Spleen (tissue), 7 donors: ENCODE data around the gene GRAMD2B.

Experiments
- POLR2A ChIP-seq, 3 donors: fragments of 450-650 bp; IDR thresholded peaks; one replicate each; pipeline ENCODE4 v1.5.1; 2017; ENCODE audit warnings: antibody characterized with exemption in 3 of 3, mild to moderate bottlenecking in 1 of 3
- POLR2AphosphoS5 ChIP-seq, 3 donors: sonication (generic); formaldehyde crosslinking; IDR thresholded peaks; one replicate each; pipeline ENCODE4 v1.5.1; 2017; ENCODE audit warnings: antibody characterized with exemption in 3 of 3
- TF ChIP-seq, protein P1 (sequence below), 11 experiments: fragments of 200-600 bp in 7 of 11; fragments of 450-650 bp in 4 of 11; sonication (generic) in 4 of 11; IDR thresholded peaks in 8 of 11; conservative IDR thresholded peaks in 3 of 11; 1 replicate in 7 of 11; 2 replicates in 4 of 11; pipeline versions ENCODE4 v1.4.0 to v1.8.0; 2016 to 2021; ENCODE audit warnings: antibody characterized with exemption in 11 of 11, inconsistent platforms in 4 of 11, mild to moderate bottlenecking in 1 of 11
- donor health status: DM: no; HTN: no; CAD: no; lungs with moderate emphysema.
- donor health status: DM: no; HTN: no; CAD: no.
- donor health status: DM: no; HTN: no; CAD: no.

- TF ChIP-seq POLR2AphosphoS5 (IDR thresholded peaks at IDR 0.05) = no peak
- TF ChIP-seq, protein P1, sequence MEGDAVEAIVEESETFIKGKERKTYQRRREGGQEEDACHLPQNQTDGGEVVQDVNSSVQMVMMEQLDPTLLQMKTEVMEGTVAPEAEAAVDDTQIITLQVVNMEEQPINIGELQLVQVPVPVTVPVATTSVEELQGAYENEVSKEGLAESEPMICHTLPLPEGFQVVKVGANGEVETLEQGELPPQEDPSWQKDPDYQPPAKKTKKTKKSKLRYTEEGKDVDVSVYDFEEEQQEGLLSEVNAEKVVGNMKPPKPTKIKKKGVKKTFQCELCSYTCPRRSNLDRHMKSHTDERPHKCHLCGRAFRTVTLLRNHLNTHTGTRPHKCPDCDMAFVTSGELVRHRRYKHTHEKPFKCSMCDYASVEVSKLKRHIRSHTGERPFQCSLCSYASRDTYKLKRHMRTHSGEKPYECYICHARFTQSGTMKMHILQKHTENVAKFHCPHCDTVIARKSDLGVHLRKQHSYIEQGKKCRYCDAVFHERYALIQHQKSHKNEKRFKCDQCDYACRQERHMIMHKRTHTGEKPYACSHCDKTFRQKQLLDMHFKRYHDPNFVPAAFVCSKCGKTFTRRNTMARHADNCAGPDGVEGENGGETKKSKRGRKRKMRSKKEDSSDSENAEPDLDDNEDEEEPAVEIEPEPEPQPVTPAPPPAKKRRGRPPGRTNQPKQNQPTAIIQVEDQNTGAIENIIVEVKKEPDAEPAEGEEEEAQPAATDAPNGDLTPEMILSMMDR (IDR thresholded peaks at IDR 0.05 in 8 of 11, conservative IDR thresholded peaks at IDR 0.05 in 3 of 11) = no peak
- TF ChIP-seq POLR2A (IDR thresholded peaks at IDR 0.05) = no peak
These were observed 5.2 kb downstream of the GRAMD2B start for GRCh38 chr5:126428421-126428820.
